Duodenal mucosa (tissue), 2 donors: ENCODE results near the gene TRIM69.

ENCODE experiments used
- H3K27ac ChIP-seq: one replicate; pipeline ENCODE4 v1.7.0; 2013; ENCODE audit warnings: low read depth, low read length
- H3K27me3 ChIP-seq, 2 donors: one replicate each; pipeline ENCODE4 v1.7.0; 2013; ENCODE audit warnings: low read length in 2 of 2, control low read depth in 1 of 2; ENCODE audit not compliant: insufficient read depth in 2 of 2, control insufficient read depth in 1 of 2
- H3K36me3 ChIP-seq, 2 donors: one replicate each; pipeline ENCODE4 v1.7.0; 2013; ENCODE audit warnings: low read length in 2 of 2, control low read depth in 1 of 2; ENCODE audit not compliant: insufficient read depth in 2 of 2, control insufficient read depth in 1 of 2
- H3K4me1 ChIP-seq, 2 donors: one replicate each; pipeline ENCODE4 v1.7.0; 2013; ENCODE audit warnings: low read length in 2 of 2, control low read depth in 1 of 2; ENCODE audit not compliant: insufficient read depth in 2 of 2, control insufficient read depth in 1 of 2
- H3K4me3 ChIP-seq, 2 donors: one replicate each; pipeline ENCODE4 v1.7.0; 2013; ENCODE audit warnings: low read length in 2 of 2, low read depth in 1 of 2
- H3K9ac ChIP-seq, 2 donors: one replicate each; pipeline ENCODE4 v1.7.0; 2013; ENCODE audit warnings: low read length in 2 of 2, low read depth in 1 of 2
- H3K9me3 ChIP-seq, 2 donors: one replicate each; pipeline ENCODE4 v1.7.0; 2013; ENCODE audit warnings: low read length in 2 of 2, control low read depth in 1 of 2; ENCODE audit not compliant: control insufficient read depth in 1 of 2

Gene TRIM69

DNA sequence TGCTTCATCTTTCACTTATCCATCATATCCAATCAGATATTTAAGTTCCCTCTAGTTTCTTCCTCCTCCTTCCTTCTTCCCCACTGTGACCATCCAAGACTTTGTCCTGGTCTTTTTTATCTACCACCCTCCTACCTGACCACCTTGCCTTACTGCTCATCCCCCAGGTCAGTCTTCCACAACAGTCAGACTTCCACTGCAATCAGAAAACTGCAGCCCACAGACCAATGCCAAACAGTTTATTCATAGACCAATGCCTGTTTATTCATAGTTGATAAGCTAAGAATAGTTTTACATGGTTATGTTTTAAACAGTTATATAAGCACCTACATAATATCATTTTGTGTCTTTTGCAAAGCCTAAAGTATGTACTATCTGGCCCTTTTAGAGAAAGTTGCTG is 65.5 kb downstream of the TRIM69 start:
- no peak overlapping the region for H3K4me3 ChIP-seq
- H3K9me3 ChIP-seq: no peaks in the 10 kb centered on the region
- H3K27me3 ChIP-seq: no peaks in the 10 kb centered on the region
- no peaks in the 10 kb centered on the region for H3K4me1 ChIP-seq
- no peak overlapping the region for H3K9ac ChIP-seq
- H3K36me3 ChIP-seq: no peaks in the 10 kb centered on the region
- no peak overlapping the region for H3K27ac ChIP-seq

DNA sequence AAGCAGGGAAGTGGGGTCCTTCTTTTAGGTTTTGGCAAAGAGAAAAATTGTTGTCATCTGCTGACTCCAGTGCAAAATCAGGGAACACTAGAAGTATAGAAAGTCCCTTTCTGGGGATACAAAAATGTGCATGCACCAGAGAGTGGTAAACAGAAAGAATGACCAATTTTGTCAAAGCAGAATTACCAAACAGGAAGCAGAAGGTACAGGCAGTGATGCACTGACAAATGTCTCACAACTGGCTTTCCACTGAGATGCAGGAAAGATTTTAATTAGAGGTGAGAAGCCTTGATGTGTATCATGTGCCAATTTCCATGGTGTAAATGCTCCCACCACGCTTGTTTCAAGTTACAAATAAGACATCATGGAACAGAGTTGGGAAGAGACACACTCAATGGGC is 66.0 kb downstream of the TRIM69 start:
- H3K27me3 ChIP-seq: no peaks in the 10 kb centered on the region
- no peak overlapping the region for H3K27ac ChIP-seq
- H3K4me1 ChIP-seq: no peaks in the 10 kb centered on the region
- no peak overlapping the region for H3K9ac ChIP-seq
- no peaks in the 10 kb centered on the region for H3K36me3 ChIP-seq
- no peak overlapping the region for H3K4me3 ChIP-seq
- H3K9me3 ChIP-seq: no peaks in the 10 kb centered on the region

DNA sequence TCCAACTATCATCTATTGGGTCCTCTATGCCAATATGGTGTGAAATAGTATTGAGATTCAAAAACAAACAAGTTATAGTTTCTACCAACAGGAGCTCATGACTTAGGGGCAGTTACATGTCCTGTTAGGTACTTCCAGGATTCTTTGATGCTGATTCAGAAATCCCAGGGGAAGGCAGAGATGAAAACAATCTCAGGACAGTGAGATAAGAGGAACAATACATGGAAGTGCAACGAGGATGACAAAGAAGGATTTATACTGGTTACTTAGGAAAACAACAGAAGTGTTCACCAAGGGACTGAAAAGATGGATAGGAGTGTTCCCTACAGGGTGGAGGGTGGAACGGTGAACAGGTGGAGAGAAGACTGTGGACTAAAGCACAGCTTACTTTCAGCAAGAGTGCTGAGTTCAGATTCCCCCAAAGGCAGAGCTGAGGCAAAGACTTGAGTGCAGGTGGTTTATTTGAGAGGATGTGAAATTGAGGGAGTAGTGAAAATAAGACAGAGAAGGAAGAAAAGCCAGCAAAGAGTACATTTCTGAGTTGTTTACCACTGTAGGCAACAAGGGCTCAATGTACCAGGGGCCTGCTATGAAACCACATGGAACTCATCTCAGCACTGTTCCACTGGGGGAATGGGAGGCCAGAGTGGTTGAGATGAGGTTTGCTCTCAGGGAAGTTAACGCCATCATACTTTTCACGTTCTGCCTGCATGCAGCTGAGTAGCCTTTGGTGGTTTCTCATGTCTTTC is 68.1 kb downstream of the TRIM69 start:
- Histone ChIP-seq H3K9me3 (no peaks in the 10 kb centered on the region), H3K4me1 (peaks cover 0 to under 1% of the 10 kb centered on the region in 2 donors), H3K27ac (no peak overlapping the region), H3K27me3 (no peaks in the 10 kb centered on the region), H3K36me3 (no peaks in the 10 kb centered on the region), H3K4me3 (no peak overlapping the region), H3K9ac (no peak overlapping the region)

DNA sequence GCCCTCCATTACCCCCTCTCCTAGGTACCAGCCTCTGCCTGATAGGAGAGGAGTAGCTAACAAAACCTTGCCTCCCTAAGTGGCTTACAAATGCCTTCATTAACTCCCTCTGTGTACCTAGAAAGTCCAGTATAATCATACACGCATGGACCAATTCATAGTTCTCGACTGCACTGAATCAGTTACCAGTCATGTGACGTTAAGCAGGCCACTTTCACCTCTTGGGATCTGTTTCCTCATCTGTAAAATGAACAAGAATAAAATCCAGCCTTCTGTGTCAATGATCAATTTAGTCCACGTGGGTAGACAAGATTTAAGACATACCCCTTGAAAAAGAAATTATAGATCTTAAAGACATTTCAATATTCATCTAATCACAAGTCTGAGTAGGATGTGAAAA is 72.2 kb downstream of the TRIM69 start:
- H3K36me3 ChIP-seq: no peaks in the 10 kb centered on the region
- H3K27me3 ChIP-seq: no peaks in the 10 kb centered on the region
- H3K9me3 ChIP-seq: no peaks in the 10 kb centered on the region
- peaks cover 21 to 33% of the 10 kb centered on the region in 2 donors for H3K4me1 ChIP-seq
- H3K9ac ChIP-seq: no peak overlapping the region
- no peak overlapping the region for H3K27ac ChIP-seq
- H3K4me3 ChIP-seq: no peak overlapping the region

DNA sequence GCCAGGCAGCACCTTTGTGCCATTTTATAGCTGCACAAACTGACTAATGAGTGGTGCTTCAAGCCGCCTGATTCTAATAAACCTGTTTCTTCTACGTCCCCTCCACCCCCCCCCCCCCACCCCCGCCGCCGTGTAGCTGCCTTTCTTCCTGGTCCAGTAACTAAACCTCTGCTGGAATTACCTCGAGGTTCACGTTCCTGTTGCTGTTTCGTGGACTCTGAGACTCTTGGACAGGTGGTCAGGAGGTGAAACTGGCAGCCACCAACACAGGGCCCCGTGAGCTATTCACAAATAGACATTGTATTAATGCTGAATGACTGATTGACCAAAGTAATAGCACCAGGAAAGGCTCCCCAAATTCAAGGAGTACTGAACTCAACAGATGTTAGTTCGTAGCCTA is 73.9 kb downstream of the TRIM69 start:
- peaks cover 24 to 38% of the 10 kb centered on the region in 2 donors for H3K4me1 ChIP-seq
- no peak overlapping the region for H3K27ac ChIP-seq
- peak overlapping the region in 1 of 2 donors; percentile 28 for H3K9ac ChIP-seq
- H3K27me3 ChIP-seq: no peaks in the 10 kb centered on the region
- no peaks in the 10 kb centered on the region for H3K36me3 ChIP-seq
- H3K4me3 ChIP-seq: no peak overlapping the region
- H3K9me3 ChIP-seq: no peaks in the 10 kb centered on the region

DNA sequence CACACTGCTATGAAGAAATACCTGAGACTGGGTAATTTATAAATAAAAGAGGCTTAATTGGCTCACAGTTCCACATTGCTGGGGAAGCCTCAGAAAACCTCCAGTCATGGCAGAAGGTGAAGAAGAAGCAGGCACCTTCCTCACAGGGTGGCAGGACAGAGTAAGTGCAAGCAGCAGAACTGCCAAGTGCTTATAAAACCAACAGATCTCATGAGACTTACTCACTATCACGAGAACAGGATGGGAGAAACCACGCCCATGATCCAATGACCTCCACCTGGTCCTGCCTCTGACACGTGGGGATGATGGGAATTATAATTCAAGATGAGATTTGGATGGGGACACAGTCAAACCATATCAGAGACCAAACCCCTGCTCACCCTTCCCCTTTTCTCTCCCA is 75.0 kb downstream of the TRIM69 start:
- Histone ChIP-seq H3K4me1 (peaks cover 24 to 38% of the 10 kb centered on the region in 2 donors), H3K27me3 (no peaks in the 10 kb centered on the region)

DNA sequence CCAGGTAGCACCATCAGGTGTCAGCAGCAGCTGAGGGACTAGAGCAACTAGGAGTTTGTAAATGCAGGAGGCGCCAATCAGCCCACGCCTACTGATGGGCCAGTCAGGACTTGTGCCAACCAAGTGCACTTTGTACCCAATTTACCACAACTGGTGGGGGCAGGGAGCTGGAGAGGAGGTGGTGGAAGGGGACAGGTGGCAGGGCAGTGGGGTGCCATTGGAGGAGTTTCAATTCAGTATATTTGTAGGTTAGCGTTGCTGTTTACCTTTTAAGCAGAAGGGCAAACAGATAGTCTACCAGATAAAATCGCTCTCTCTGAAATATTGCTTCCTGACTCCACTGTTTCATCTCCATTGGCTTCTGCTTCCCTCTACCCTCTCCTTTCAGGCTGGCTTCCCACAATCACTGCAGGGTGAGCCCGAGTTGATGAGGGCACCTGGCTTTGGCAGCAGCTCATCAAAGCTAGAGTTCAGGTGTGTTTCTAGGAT is 75.7 kb downstream of the TRIM69 start:
- no peaks in the 10 kb centered on the region for H3K9me3 ChIP-seq
- H3K27me3 ChIP-seq: no peaks in the 10 kb centered on the region
- no peak overlapping the region for H3K4me3 ChIP-seq
- no peaks in the 10 kb centered on the region for H3K36me3 ChIP-seq
- peak overlapping the region; percentile 5 for H3K27ac ChIP-seq
- peaks cover 24 to 38% of the 10 kb centered on the region in 2 donors for H3K4me1 ChIP-seq
- H3K9ac ChIP-seq: no peak overlapping the region

More for the DNA sequence above, 75.0 kb downstream of the TRIM69 start:
- H3K9ac ChIP-seq: no peak overlapping the region
- H3K36me3 ChIP-seq: no peaks in the 10 kb centered on the region
- H3K27ac ChIP-seq: no peak overlapping the region
- no peak overlapping the region for H3K4me3 ChIP-seq
- no peaks in the 10 kb centered on the region for H3K9me3 ChIP-seq

DNA sequence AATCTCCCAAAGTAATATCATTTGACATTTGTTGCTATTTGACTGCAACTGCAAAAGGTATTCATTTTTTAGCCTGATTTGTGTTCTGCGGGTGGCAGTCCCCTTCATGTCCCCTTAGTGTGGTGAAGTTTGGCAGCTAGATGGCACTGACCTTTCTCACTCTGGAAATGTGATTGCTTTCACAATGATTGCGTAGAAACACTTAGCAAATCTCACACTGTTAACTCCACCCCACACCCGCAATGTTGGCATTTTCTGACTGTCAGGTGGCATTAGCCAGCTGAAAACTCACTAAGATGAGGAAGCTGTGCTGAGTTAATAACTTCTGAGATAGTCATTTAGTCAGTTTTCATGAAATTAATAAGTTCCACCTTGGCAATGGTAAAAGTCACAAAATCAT is 76.9 kb downstream of the TRIM69 start:
- H3K36me3 ChIP-seq: no peaks in the 10 kb centered on the region
- peaks cover 24 to 38% of the 10 kb centered on the region in 2 donors for H3K4me1 ChIP-seq
- no peaks in the 10 kb centered on the region for H3K27me3 ChIP-seq
- H3K9me3 ChIP-seq: no peaks in the 10 kb centered on the region
- H3K4me3 ChIP-seq: no peak overlapping the region
- H3K9ac ChIP-seq: no peak overlapping the region
- H3K27ac ChIP-seq: no peak overlapping the region
